ENCODE results near the gene EOGT. TPM values are rescaled to one million over a fixed set of nuclear protein-coding genes. Genes with fewer than 3 reads are reported as not detected.

Gene EOGT
- total RNA-seq, 1 experiment from 2014 or later: 4.6 TPM

DNA sequence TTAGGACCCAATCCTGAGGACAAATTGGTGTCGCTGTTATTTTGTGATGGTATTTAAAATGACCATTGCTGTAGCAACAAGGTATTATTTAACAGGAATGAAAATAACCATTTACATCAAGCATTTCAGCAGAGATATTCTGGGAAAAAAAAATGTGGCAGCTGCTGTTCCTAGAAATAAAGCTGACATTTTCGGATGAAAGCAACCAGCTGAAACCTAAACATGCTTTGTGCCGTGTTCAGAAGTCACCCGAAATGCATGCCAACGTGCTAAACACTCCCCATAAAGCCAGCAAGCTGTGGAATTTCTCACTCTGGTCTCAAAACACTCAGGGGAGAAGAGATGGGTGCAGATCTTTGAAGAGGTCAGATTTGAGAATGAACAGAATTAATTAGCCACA is 49.6 kb downstream of the EOGT start:
- TF ChIP-seq EZH2 (IDR thresholded peaks at IDR 0.05; ENCODE audit: borderline replicate concordance, low read depth, low read length, poor library complexity, severe bottlenecking): no peak
- no peak for TF ChIP-seq CTCF (conservative IDR thresholded peaks at IDR 0.05; ENCODE audit: low read depth, low read length)
- intact Hi-C loops (cut with micrococcal nuclease; ENCODE audit: unreplicated experiment): no loop called here

GRCh38 chr3:68963376-68963775 is 50.1 kb downstream of the EOGT start:
- no peaks in the 10 kb centered on the region for H3K36me3 ChIP-seq (ENCODE audit: insufficient read depth, low read length, poor library complexity, severe bottlenecking)
- no peaks in the 10 kb centered on the region for H3K9me3 ChIP-seq (ENCODE audit: low read depth, low read length, poor library complexity, severe bottlenecking)
- no peak for DNase-seq (ENCODE audit: low spot score)
- H3K4me1 ChIP-seq (ENCODE audit: insufficient read depth, low read length, poor library complexity, severe bottlenecking): no peaks in the 10 kb centered on the region
- no TSS peak for BruUV-seq (replicated peaks)
- H3K27me3 ChIP-seq (replicated peaks; ENCODE audit: insufficient read depth, low read depth, low read length, poor library complexity): no peaks in the 10 kb centered on the region
- no peak overlapping the region for H3K27ac ChIP-seq (ENCODE audit: low read depth, low read length, poor library complexity, severe bottlenecking)
- H3K4me3 ChIP-seq (ENCODE audit: low read depth, low read length, poor library complexity, severe bottlenecking): no peak overlapping the region
- intact Hi-C loops (cut with micrococcal nuclease; ENCODE audit: unreplicated experiment): no loop called here
- ChIA-PET CTCF (no interaction called here), POLR2A (ENCODE audit: low non-redundant PET) (no interaction called here)
- TF ChIP-seq EZH2 (IDR thresholded peaks at IDR 0.05; ENCODE audit: borderline replicate concordance, low read depth, low read length, poor library complexity, severe bottlenecking) (no peak), CTCF (conservative IDR thresholded peaks at IDR 0.05; ENCODE audit: low read depth, low read length) (no peak)

More for the DNA sequence above, 49.6 kb downstream of the EOGT start:
- no peaks in the 10 kb centered on the region for H3K27me3 ChIP-seq (replicated peaks; ENCODE audit: insufficient read depth, low read depth, low read length, poor library complexity)
- H3K9me3 ChIP-seq (ENCODE audit: low read depth, low read length, poor library complexity, severe bottlenecking): no peaks in the 10 kb centered on the region
- DNase-seq (ENCODE audit: low spot score): no peak
- H3K36me3 ChIP-seq (ENCODE audit: insufficient read depth, low read length, poor library complexity, severe bottlenecking): no peaks in the 10 kb centered on the region
- BruUV-seq (replicated peaks): no TSS peak
- H3K4me3 ChIP-seq (ENCODE audit: low read depth, low read length, poor library complexity, severe bottlenecking): no peak overlapping the region
- H3K27ac ChIP-seq (ENCODE audit: low read depth, low read length, poor library complexity, severe bottlenecking): no peak overlapping the region
- ChIA-PET POLR2A (ENCODE audit: low non-redundant PET) (no interaction called here), CTCF (no interaction called here)
- H3K4me1 ChIP-seq (ENCODE audit: insufficient read depth, low read length, poor library complexity, severe bottlenecking): no peaks in the 10 kb centered on the region

DNA sequence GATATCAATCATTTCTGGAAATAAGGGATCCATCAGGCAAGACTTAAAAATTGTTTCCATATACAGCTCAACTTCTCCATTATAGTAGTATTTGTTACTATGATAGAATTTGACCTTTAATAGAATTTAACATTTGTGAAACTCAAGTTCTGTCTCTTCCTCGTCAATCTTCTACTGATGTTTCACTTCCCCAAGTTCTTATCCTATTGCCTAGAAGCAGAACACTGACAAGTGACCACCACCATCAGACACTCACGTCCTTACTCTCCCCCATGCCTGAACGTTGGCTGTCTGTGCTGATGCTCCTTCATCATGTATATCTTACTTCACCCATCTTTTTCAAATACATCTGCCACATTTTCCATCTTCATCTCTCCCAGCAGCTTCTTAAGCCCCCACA is 54.6 kb downstream of the EOGT start:
- no peaks in the 10 kb centered on the region for H3K36me3 ChIP-seq (ENCODE audit: insufficient read depth, low read length, poor library complexity, severe bottlenecking)
- DNase-seq (ENCODE audit: low spot score): no peak
- no peak for TF ChIP-seq CTCF (conservative IDR thresholded peaks at IDR 0.05; ENCODE audit: low read depth, low read length)
- no peak for TF ChIP-seq EZH2 (IDR thresholded peaks at IDR 0.05; ENCODE audit: borderline replicate concordance, low read depth, low read length, poor library complexity, severe bottlenecking)
- ChIA-PET CTCF (no interaction called here), POLR2A (ENCODE audit: low non-redundant PET) (no interaction called here)
- no peak overlapping the region for H3K27ac ChIP-seq (ENCODE audit: low read depth, low read length, poor library complexity, severe bottlenecking)
- BruUV-seq (replicated peaks): no TSS peak
- H3K27me3 ChIP-seq (replicated peaks; ENCODE audit: insufficient read depth, low read depth, low read length, poor library complexity): no peaks in the 10 kb centered on the region
- peaks cover 1% of the 10 kb centered on the region for H3K4me1 ChIP-seq (ENCODE audit: insufficient read depth, low read length, poor library complexity, severe bottlenecking)
- intact Hi-C loops (cut with micrococcal nuclease; ENCODE audit: unreplicated experiment): no loop called here
- H3K4me3 ChIP-seq (ENCODE audit: low read depth, low read length, poor library complexity, severe bottlenecking): no peak overlapping the region
- no peaks in the 10 kb centered on the region for H3K9me3 ChIP-seq (ENCODE audit: low read depth, low read length, poor library complexity, severe bottlenecking)
